T-helper 17 cell (primary cell): ENCODE measurements around the gene MAN1C1. TPM values are rescaled to one million over a fixed set of nuclear protein-coding genes. Genes with fewer than 3 reads are reported as not detected.
"Not testable (repeated sequence)": the region's sequence is repeated elsewhere in the genome, so short reads cannot be mapped to it uniquely, and the experiment has no call there.

ENCODE experiments used
- ATAC-seq: fragments of 150-1000 bp; cut with Tn5 transposase; 2 replicates; pipeline ENCODE4 v1.10.0; 2021; ENCODE audit warnings: mild to moderate bottlenecking, moderate library complexity
- DNase-seq, 3 donors: peaks; one replicate each; pipeline versions ENCODE4 v3.0.0 to v3.0.0-alpha.2; 2020 to 2021
- H3K9me3 ChIP-seq: one replicate; pipeline ENCODE4 v1.7.0; 2013; ENCODE audit warnings: low read length, mild to moderate bottlenecking; ENCODE audit not compliant: control insufficient read depth, poor library complexity, severe bottlenecking
- H3K27ac Mint-ChIP-seq: one replicate; pipeline ENCODE4 v1.8.0; 2022; ENCODE audit warnings: mild to moderate bottlenecking, moderate library complexity, mixed read lengths
- H3K27me3 Mint-ChIP-seq: one replicate; pipeline ENCODE4 v1.8.0; 2022; ENCODE audit warnings: mixed read lengths
- H3K36me3 Mint-ChIP-seq: one replicate; pipeline ENCODE4 v1.8.0; 2022; ENCODE audit warnings: low read depth, mixed read lengths
- H3K4me1 Mint-ChIP-seq: one replicate; pipeline ENCODE4 v1.8.0; 2022; ENCODE audit warnings: mild to moderate bottlenecking, mixed read lengths
- H3K4me3 Mint-ChIP-seq: one replicate; pipeline ENCODE4 v1.8.0; 2022; ENCODE audit warnings: mild to moderate bottlenecking, moderate library complexity, mixed read lengths
- total RNA-seq, 4 donors: library from RNA in 2 of 4; stranded (reverse) in 2 of 4; gene quantifications; one replicate each; pipeline ENCODE4 v1.2.3 and lab custom pipeline; 2022 to 2026

MAN1C1 gene
- total RNA-seq, 2 donors from 2014 or later: 16.9 to 27.3 TPM

DNA sequence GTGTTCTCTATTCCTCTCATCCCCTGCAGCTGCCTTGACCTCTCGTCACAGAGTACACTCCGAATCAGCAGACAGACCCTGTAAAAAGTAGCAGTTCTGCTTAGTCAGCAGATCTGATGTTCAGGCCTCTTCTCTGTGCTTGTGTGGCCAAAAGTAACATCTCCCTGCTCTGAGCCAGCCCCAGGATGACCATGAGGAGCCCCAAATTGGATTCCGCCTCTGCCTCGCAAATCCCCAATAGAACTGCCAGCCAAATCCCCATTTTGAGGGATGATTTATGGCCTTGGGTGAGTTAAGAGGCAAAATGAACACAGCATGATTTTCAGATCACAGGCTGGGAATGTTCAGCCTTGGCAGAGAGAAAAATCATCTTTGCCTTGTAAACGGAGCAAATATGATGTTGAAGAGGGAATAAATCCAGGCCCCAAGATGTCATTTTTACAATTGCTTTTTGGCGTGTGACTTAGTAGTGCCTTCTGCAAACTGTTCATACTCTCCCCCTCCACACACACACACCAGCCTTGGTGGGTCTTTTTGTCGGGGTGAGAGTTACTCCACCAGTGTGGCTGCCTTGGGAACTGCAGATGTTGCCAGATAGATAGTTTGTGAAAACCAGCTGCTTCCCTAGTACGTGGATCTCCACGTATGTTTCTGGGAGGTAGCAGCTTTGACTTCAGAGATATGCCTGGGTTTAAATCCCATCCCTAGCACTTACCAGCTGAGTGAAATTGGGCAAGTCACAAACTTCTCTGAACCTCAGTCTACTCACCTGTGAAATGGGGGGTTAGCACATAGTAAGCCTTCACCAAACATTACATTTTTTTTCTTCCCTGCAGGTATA lies 77.8 kb downstream of the MAN1C1 start:
- peaks cover 22% of the 10 kb centered on the region for H3K4me1 Mint-ChIP-seq
- ATAC-seq: no peak

DNA sequence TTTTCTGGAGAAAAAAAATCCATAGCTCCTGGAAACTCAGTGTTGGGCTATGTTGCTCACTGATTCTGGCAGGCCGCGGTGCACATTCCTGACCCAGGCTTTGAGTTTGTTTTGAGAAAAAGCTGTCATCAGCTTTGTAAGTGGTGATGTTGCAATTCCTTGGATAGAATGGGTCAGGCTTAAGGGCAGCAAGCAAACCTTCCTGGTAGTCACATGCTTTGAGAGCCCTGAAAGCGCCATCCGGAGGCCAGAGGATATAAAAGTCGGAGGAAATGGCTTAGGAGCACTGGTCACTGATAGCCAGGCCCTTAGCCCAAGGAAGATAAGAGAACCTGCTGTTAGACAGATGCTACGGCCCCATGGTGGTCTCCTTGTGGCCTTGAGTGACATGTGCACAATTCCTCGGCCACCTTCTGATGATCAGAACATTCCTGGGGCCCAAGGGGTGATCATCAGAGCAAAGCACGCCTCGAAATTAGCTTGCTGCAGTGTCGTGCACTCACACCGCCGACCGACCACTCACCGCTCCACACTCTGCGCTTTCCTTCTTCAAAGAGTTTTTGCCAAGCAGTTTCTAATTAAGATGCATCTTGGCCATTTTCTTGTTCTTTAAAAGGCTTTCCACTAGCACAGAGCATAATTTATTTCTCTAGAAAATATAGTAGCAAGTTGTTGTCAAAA lies 78.6 kb downstream of the MAN1C1 start:
- DNase-seq (no peak), ATAC-seq (no peak)
- Mint-ChIP-seq H3K4me3 (no peak overlapping the region), H3K27ac (no peak overlapping the region), H3K36me3 (no peaks in the 10 kb centered on the region), H3K27me3 (no peaks in the 10 kb centered on the region), H3K4me1 (peaks cover 22% of the 10 kb centered on the region)
- H3K9me3 ChIP-seq: no peaks in the 10 kb centered on the region

More for the DNA sequence above, 77.8 kb downstream of the MAN1C1 start:
- no peak for DNase-seq
- H3K36me3 Mint-ChIP-seq: no peaks in the 10 kb centered on the region
- no peaks in the 10 kb centered on the region for H3K9me3 ChIP-seq
- H3K4me3 Mint-ChIP-seq: peak overlapping the region; percentile 39
- H3K27ac Mint-ChIP-seq: peak overlapping the region; percentile 16
- no peaks in the 10 kb centered on the region for H3K27me3 Mint-ChIP-seq

DNA sequence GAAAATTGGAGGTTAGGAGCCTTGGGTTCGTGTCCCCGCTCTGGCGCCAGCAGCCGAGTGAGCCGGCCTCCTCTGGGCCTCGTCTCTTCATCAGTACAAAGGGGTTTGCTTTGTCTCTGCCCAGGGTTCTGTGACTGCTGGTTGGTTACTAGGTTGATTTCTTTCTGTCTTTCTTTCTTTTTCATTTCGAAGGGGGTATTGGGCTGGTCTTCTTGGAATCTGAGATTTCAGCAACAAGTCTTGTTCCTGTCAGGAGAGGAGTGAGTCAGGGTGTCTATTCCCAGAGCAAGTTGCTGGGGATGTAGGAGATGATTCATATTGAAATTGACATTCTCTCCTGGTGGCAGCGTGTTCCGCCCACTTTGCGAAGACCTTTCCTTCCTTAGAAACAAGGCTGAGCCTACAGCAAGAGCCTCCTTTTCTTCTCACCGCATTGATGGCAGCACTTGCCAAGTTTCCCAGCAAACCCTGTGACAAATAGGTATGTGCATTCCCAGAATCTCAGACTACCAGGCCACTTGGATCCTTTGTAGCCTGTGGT lies 79.2 kb downstream of the MAN1C1 start:
- ATAC-seq (no peak), DNase-seq (no peak)
- no peak overlapping the region for H3K4me3 Mint-ChIP-seq
- H3K36me3 Mint-ChIP-seq: no peaks in the 10 kb centered on the region
- no peaks in the 10 kb centered on the region for H3K27me3 Mint-ChIP-seq
- no peak overlapping the region for H3K27ac Mint-ChIP-seq
- H3K4me1 Mint-ChIP-seq: peaks cover 21% of the 10 kb centered on the region
- H3K9me3 ChIP-seq: no peaks in the 10 kb centered on the region

DNA sequence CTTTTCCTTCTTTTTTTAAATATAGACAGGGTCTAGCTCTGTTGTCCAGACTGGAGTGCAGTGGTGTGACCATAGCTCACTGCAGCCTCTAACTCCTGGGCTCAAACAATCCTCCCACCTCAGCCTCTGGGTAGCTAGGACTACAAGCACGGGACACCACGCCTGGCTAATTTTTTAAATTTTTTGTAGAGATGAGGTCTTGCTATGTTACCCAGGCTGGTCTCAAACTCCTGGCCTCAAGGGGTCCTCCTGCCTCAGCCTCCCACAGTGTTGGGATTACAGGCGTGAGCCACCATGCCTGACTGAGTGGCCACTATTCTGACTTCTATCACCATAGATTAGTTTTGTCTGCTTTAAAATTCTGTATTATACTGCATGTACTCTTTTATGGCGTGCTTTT lies 80.1 kb downstream of the MAN1C1 start:
- DNase-seq, H3K36me3 Mint-ChIP-seq, H3K9me3 ChIP-seq, H3K4me3 Mint-ChIP-seq, H3K27ac Mint-ChIP-seq, H3K27me3 Mint-ChIP-seq, ATAC-seq: not testable (repeated sequence)
- peaks cover 21% of the 10 kb centered on the region for H3K4me1 Mint-ChIP-seq

DNA sequence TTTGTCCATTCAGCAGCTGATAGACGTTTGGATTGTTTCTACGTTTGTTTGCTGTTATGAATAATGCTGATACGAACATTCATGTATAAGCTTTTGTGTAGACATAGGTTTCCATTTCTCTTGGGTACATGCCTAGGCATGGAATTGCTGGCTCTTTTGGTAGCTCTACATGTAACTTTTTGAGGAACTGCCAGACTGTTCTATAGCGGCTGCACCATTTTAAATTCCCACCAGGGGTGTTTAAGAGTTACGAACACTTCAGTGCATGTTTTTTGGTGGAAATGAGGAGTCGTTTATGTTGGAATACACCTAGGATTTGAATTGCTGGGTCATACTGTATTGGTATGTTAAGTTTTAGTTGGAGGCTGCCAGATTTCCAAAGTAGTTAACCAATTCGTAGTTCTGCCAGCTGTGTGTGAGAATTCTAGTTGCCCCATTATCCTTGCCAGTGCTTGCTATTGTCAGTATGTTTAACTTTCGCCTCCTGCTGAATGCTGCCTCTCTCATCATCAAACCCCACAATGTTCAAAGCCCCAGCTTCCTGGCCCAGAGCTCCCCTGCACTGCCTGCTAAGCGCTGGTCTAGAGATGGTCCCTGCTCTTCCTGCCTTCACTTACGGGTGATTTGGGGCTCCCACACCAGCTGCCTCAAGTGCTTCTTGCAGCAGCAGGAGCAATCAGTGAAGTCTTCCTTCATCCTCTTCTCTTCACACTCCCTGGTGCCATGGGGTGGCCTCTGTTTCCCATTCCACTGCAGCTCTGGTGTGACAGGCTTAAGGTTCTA lies 81.0 kb downstream of the MAN1C1 start:
- no peaks in the 10 kb centered on the region for H3K9me3 ChIP-seq
- no peaks in the 10 kb centered on the region for H3K27me3 Mint-ChIP-seq
- peak overlapping the region; percentile 25 for H3K4me3 Mint-ChIP-seq
- H3K27ac Mint-ChIP-seq: peak overlapping the region; percentile 89
- H3K36me3 Mint-ChIP-seq: no peaks in the 10 kb centered on the region
- ATAC-seq (peak; percentile 45), DNase-seq (no peak)
- peaks cover 23% of the 10 kb centered on the region for H3K4me1 Mint-ChIP-seq

DNA sequence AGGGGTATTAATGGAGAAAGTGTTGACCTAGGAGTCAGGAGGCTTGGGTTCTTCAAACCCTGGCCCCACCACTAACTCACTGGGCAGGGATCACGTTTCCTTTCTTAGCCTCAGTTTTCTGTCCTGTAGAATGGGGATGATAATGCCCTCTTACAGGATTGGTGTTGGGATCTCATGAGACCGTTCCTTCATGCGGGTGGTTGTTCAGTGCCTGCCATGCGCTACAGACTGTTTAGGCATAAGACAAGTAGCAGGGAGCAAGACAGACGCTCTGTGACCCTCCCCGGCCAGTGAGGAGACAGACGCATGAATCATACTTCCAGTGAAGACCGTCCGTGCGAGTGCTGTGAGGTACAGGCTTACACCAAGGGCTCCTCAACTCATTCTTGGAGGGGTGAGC lies 81.7 kb downstream of the MAN1C1 start:
- H3K4me3 Mint-ChIP-seq: no peak overlapping the region
- H3K4me1 Mint-ChIP-seq: peaks cover 23% of the 10 kb centered on the region
- DNase-seq (no peak), ATAC-seq (no peak)
- H3K27me3 Mint-ChIP-seq: no peaks in the 10 kb centered on the region
- peak overlapping the region; percentile 89 for H3K27ac Mint-ChIP-seq
- no peaks in the 10 kb centered on the region for H3K9me3 ChIP-seq
- no peaks in the 10 kb centered on the region for H3K36me3 Mint-ChIP-seq

DNA sequence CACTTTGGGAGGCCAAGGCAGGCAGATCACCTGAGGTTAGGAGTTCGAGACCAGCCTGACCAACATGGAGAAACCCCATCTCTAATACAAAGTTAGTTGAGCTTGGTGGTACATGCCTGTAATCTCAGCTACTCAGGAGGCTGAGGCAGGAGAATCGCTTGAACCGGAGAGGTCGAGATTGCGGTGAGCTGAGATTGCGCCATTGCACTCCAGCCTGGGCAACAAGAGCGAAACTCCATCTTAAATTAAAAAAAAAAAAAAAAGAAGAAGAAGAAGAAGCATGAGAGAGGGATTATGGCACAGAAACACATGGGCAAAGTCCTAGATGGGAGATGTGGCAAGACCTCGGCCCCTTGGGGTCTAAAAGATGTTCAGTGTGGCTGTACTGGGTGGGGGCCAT lies 82.5 kb downstream of the MAN1C1 start:
- DNase-seq, H3K9me3 ChIP-seq, H3K36me3 Mint-ChIP-seq, H3K27me3 Mint-ChIP-seq, ATAC-seq, H3K4me3 Mint-ChIP-seq: not testable (repeated sequence)
- Mint-ChIP-seq H3K27ac (peak overlapping the region; percentile 89), H3K4me1 (peaks cover 26% of the 10 kb centered on the region)

DNA sequence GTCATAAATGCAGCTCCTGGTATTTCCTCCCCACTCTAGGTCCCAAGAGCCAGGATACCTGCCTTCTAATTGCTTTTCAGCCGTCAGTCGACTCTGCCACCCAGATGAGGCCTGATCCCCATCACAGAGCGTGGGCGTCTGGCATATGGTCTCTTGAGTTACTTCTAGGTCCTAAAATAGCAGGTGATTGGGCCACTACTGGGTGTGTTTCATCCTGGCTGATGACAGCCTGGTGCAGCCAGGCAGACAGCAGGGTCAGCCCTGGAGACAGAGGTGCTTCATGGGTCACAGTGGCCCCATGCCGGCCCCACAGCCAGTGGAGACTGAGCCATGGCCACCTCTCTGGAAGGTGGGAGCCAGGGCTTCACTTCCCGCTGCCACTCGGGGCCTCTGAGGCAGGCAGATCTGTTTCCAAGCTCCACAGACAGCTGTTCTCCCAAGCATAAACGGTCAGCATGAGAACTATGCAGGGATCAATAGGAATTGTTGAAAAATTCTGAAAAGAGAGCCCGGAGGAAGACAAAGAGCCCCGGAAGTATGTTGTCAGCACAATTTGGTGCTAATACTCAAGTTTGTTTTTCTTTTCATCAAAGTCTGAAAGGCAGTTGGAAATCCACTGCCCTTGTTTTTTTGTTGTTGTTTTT lies 83.0 kb downstream of the MAN1C1 start:
- Mint-ChIP-seq H3K27ac (no peak overlapping the region), H3K4me3 (peak overlapping the region; percentile 36), H3K36me3 (no peaks in the 10 kb centered on the region), H3K27me3 (no peaks in the 10 kb centered on the region), H3K4me1 (peaks cover 29% of the 10 kb centered on the region)
- ATAC-seq (no peak), DNase-seq (no peak)
- H3K9me3 ChIP-seq: no peaks in the 10 kb centered on the region

DNA sequence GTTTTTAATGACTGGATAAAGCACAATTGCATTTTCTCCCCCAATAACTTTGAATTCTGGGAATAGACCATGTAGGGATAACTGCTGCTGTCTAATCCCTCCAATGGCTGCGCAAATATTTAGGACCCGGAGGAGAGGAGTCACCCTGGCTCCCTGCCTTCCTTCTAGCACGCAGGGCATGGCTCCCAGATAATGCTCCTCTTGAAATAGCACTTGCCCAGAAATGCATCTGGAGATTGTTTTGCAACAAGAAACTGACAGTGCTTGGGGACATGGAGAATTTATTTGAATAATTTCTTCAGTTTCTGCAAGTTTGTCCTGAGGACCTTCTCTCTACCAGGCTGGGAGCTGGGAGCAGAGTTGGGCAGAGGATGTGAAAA lies 83.5 kb downstream of the MAN1C1 start:
- H3K4me3 Mint-ChIP-seq: no peak overlapping the region
- no peaks in the 10 kb centered on the region for H3K9me3 ChIP-seq
- H3K36me3 Mint-ChIP-seq: no peaks in the 10 kb centered on the region
- no peaks in the 10 kb centered on the region for H3K27me3 Mint-ChIP-seq
- H3K27ac Mint-ChIP-seq: no peak overlapping the region
- ATAC-seq (no peak), DNase-seq (no peak)
- peaks cover 32% of the 10 kb centered on the region for H3K4me1 Mint-ChIP-seq

DNA sequence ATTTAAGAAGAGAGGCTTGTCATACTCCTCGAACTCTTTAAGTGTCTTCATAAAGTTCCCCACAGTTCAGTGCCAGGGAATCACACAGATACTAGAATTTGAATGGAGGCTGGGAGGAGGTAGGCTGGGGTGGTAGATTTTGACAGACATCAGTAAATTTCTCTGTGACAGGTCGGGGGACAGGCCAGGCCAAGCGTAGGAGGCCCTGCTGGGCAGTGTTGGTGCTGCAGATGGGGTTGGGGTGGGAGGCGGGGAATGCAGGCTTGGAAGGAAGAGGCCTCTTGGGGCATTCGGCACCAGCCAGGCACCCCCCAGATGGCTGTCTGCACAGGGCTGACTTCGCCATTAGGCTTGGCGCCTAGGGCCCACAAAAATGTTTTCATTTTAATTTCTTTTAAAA lies 84.0 kb downstream of the MAN1C1 start:
- Mint-ChIP-seq H3K4me3 (no peak overlapping the region), H3K27me3 (no peaks in the 10 kb centered on the region), H3K27ac (no peak overlapping the region), H3K4me1 (peaks cover 32% of the 10 kb centered on the region), H3K36me3 (no peaks in the 10 kb centered on the region)
- H3K9me3 ChIP-seq: no peaks in the 10 kb centered on the region
- no peak for DNase-seq
- ATAC-seq: no peak

DNA sequence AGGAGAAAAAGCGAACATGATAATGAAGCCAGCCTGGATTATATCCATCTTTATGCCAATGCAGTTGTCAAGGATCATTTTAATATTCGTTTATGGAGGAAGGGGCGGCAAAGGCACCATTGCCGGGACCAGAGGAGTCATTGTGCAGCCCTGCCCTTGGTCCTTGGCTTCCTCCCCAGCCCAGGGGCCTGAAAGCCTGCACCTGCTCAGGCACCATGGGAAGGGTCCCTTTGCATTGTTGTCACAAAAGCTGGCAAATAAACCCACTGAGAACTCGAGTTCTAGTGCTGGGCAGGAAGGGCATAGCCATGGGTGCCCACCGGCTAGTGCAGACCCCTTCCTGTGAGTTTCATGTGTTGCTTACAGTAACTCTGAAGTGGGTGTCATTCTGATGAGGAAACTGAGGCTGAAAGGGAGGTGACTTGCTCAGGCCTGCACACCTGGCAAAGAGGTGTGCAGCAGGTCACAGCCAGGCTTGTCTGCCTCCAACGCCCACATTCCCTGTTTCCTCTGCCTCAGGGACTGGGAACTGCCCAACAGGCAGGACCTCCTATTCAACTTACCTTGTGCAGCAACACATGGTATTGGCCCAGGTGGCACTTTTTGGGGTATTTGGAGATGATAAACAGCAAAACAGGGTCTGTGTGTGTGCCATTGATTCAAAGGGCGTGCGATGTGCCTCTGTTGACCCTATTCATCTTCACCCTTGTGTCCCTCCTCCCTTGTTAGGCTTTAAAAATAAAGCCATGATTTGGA lies 84.6 kb downstream of the MAN1C1 start:
- Mint-ChIP-seq H3K36me3 (no peaks in the 10 kb centered on the region), H3K27ac (no peak overlapping the region), H3K4me1 (peaks cover 32% of the 10 kb centered on the region), H3K4me3 (no peak overlapping the region), H3K27me3 (no peaks in the 10 kb centered on the region)
- ATAC-seq (no peak), DNase-seq (no peak)
- no peaks in the 10 kb centered on the region for H3K9me3 ChIP-seq

DNA sequence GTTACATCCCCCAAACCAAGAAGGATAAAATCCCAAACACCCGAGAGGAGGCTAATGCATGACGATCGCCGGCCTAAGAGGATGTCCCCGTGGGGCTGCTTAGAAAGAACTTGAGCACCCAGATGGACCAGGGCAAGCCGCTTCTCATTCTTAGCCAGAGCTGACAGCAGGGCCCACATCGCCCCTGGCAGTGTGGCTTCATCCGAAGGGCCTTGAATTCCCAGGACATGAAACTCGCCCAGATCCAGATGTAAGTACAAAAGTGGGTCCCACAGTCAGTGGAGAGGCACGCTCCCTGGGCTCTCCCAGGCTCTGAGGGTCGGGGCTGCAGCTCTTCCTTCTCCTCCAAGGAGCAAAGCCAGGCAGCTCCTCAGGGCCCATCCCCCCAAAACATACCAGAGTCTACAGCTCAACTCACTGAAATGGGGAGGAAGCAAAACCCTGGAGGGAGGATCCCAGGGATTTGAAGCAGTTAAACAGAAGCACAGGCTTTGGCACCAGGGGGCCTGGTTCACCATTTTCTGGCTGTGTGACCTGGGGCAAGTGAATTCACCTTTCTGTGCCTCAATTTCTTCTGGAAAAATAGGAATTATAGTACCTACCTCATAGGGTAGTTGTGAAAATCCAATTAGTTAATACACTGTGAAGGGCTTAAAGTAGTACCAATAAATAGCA lies 85.6 kb downstream of the MAN1C1 start:
- Mint-ChIP-seq H3K27ac (no peak overlapping the region), H3K4me3 (no peak overlapping the region), H3K4me1 (peaks cover 33% of the 10 kb centered on the region), H3K36me3 (no peaks in the 10 kb centered on the region), H3K27me3 (no peaks in the 10 kb centered on the region)
- DNase-seq (no peak), ATAC-seq (no peak)
- no peaks in the 10 kb centered on the region for H3K9me3 ChIP-seq
